Measurements from ENCODE around the gene CHAT. TPM values are rescaled to one million over a fixed set of nuclear protein-coding genes. Genes with fewer than 3 reads are reported as not detected.

CHAT gene
- total RNA-seq: not detected
- not detected for polyA plus RNA-seq (2013, experiment 1 of 2)
- polyA plus RNA-seq (2013, experiment 2 of 2): not detected
- total RNA-seq: 0 to 0.32 (median 0) reads per million in 172 experiments

GRCh38 chr10:49613882-49614241 lies at the start of gene CHAT:
TSS of gene CHAT (plus strand) at chr10:49614037. CDS start at chr10:49614190, 153 bp downstream.
- DNase-seq: no peak
- H3K9me3 ChIP-seq (ENCODE audit: control insufficient read depth in 1 of 2, insufficient read depth in 1 of 2, low read length in 2 of 2): peaks cover 0 to 56% of the 10 kb centered on the region in 2 experiments

DNA sequence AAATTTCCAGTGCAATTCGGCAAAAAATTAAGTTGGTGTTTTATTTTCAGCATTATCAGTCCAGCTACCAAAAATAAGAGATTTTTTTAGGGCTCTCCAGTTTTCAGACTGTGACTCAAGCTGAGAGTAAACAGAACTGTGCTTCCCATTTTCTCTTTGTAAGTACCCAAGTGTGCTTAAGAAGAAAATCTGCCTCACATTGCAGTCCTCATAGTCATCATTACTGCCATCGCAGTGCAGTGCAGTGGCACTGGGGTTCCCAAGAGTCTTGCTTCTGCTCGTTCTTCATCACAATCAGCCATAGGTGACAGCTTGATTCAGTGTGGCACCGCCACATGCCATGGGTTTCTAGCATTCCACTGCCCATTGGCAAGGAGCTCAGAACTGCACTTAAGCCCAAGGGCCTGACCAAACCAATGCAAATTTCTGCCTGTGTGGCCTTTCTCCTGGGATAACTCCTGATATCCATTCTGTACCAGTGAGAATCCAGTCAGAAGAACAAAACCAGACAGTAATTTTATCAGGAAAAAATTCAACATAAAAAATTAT lies 49.3 kb upstream of the CHAT start:
- H3K4me1 Mint-ChIP-seq (ENCODE audit: low read depth): no peaks in the 10 kb centered on the region
- no peak overlapping the region for H3K27ac Mint-ChIP-seq
- Histone ChIP-seq H3K36me3 (ENCODE audit: insufficient read depth, low read length) (no peaks in the 10 kb centered on the region), H3K4me3 (ENCODE audit: low read length) (no peak overlapping the region), H3K27ac (ENCODE audit: low read depth in 1 of 2, low read length in 2 of 2) (no peak overlapping the region), H3K27me3 (ENCODE audit: control insufficient read depth in 1 of 2, insufficient read depth in 2 of 2, low read length in 2 of 2) (peaks cover 0 to 20% of the 10 kb centered on the region in 2 experiments), H3K9me3 (ENCODE audit: control insufficient read depth in 1 of 2, insufficient read depth in 1 of 2, low read length in 2 of 2) (no peaks in the 10 kb centered on the region), H3K4me1 (ENCODE audit: insufficient read depth, low read length) (no peaks in the 10 kb centered on the region)
- DNase-seq: no peak
- TF ChIP-seq, protein P1, sequence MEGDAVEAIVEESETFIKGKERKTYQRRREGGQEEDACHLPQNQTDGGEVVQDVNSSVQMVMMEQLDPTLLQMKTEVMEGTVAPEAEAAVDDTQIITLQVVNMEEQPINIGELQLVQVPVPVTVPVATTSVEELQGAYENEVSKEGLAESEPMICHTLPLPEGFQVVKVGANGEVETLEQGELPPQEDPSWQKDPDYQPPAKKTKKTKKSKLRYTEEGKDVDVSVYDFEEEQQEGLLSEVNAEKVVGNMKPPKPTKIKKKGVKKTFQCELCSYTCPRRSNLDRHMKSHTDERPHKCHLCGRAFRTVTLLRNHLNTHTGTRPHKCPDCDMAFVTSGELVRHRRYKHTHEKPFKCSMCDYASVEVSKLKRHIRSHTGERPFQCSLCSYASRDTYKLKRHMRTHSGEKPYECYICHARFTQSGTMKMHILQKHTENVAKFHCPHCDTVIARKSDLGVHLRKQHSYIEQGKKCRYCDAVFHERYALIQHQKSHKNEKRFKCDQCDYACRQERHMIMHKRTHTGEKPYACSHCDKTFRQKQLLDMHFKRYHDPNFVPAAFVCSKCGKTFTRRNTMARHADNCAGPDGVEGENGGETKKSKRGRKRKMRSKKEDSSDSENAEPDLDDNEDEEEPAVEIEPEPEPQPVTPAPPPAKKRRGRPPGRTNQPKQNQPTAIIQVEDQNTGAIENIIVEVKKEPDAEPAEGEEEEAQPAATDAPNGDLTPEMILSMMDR (IDR thresholded peaks at IDR 0.05): no peak
- intact Hi-C loops (cut with DNase I, micrococcal nuclease): no loop called here
- peaks cover 45% of the 10 kb centered on the region for H3K27me3 Mint-ChIP-seq
- H3K4me3 Mint-ChIP-seq: no peak overlapping the region
- no peaks in the 10 kb centered on the region for H3K36me3 Mint-ChIP-seq (ENCODE audit: low read depth)
- no peak for ATAC-seq (ENCODE audit: poor library complexity)
- ChIA-PET POLR2A (no interaction called here), CTCF (no interaction called here)
- no peaks in the 10 kb centered on the region for H3K9me3 Mint-ChIP-seq

More at GRCh38 chr10:49613882-49614241, at the start of gene CHAT:
- Histone ChIP-seq H3K4me3 (ENCODE audit: low read length) (no peak within 1 kb of the TSS), H3K36me3 (ENCODE audit: insufficient read depth, low read length) (no peaks in the 10 kb centered on the region), H3K27ac (ENCODE audit: low read depth in 1 of 2, low read length in 2 of 2) (no peak within 1 kb of the TSS), H3K27me3 (ENCODE audit: control insufficient read depth in 1 of 2, insufficient read depth in 2 of 2, low read length in 2 of 2) (peaks cover 61 to 88% of the 10 kb centered on the region in 2 experiments), H3K4me1 (ENCODE audit: insufficient read depth, low read length) (peaks cover 5% of the 10 kb centered on the region)
- intact Hi-C loops (cut with DNase I, micrococcal nuclease): no loop called here
- no peak for ATAC-seq (ENCODE audit: poor library complexity)
- TF ChIP-seq, protein P1 (IDR thresholded peaks at IDR 0.05): no peak
- Mint-ChIP-seq H3K9me3 (no peaks in the 10 kb centered on the region), H3K4me1 (ENCODE audit: low read depth) (peaks cover 8% of the 10 kb centered on the region), H3K27ac (no peak within 1 kb of the TSS), H3K36me3 (ENCODE audit: low read depth) (no peaks in the 10 kb centered on the region), H3K4me3 (no peak within 1 kb of the TSS), H3K27me3 (peaks cover 80% of the 10 kb centered on the region)
- POLR2A ChIA-PET: no interaction called here
- CTCF ChIA-PET: no interaction called here

- H3K27me3 Mint-ChIP-seq: peaks cover 32% of the 10 kb centered on the region
- no peak overlapping the region for H3K27ac ChIP-seq (ENCODE audit: low read depth in 1 of 2, low read length in 2 of 2)
Observed at GRCh38 chr10:49567810-49568209, 46.0 kb upstream of the CHAT start.

More at GRCh38 chr10:49567810-49568209, 46.0 kb upstream of the CHAT start:
- CTCF ChIA-PET: no interaction called here
- Mint-ChIP-seq H3K4me3 (no peak overlapping the region), H3K27ac (no peak overlapping the region), H3K36me3 (ENCODE audit: low read depth) (no peaks in the 10 kb centered on the region), H3K4me1 (ENCODE audit: low read depth) (no peaks in the 10 kb centered on the region), H3K9me3 (no peaks in the 10 kb centered on the region)
- no peaks in the 10 kb centered on the region for H3K4me1 ChIP-seq (ENCODE audit: insufficient read depth, low read length)
- H3K4me3 ChIP-seq (ENCODE audit: low read length): no peak overlapping the region
- ATAC-seq (ENCODE audit: poor library complexity) (no peak), DNase-seq (no peak)
- TF ChIP-seq, protein P1 (IDR thresholded peaks at IDR 0.05): no peak
- H3K36me3 ChIP-seq (ENCODE audit: insufficient read depth, low read length): no peaks in the 10 kb centered on the region
- intact Hi-C loops (cut with DNase I, micrococcal nuclease): no loop called here
- peaks cover 0 to 18% of the 10 kb centered on the region in 2 experiments for H3K27me3 ChIP-seq (ENCODE audit: control insufficient read depth in 1 of 2, insufficient read depth in 2 of 2, low read length in 2 of 2)
- no peaks in the 10 kb centered on the region for H3K9me3 ChIP-seq (ENCODE audit: control insufficient read depth in 1 of 2, insufficient read depth in 1 of 2, low read length in 2 of 2)
- POLR2A ChIA-PET: no interaction called here

Data from CD4-positive, alpha-beta T cell (primary cell).